Measurements from ENCODE around the gene GLIS1. TPM values are rescaled to one million over a fixed set of nuclear protein-coding genes. Genes with fewer than 3 reads are reported as not detected.

The GLIS1 gene
- polyA plus RNA-seq, 1 donor (not counting 4 experiments of a cell fraction or from before 2014, with no cell fraction given): not detected

DNA sequence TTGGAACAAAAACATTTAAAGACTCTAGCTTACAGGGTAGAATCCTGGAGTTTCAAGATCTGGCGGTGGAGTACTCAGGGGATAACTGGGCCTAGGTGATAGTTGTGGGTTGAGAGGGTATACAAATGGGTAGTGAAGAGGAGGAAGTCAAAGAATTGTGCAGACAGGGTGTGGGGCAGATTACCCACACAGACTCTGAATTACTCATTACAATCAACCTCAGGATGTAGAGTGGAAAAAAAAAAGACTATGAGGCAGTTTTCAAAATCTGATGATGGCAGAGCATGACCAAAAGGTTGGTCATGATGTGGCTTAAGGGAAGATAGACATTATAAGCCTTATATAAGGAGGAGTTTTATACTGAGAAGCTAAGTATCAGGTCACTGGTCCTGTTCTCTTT is 44.1 kb upstream of the GLIS1 start:
- dilution Hi-C loops (cut with MboI; ENCODE audit: extremely low pct_ligation_motif_present, low sequenced_read_pairs): no loop called here
- Histone ChIP-seq H3K4me2 (ENCODE audit: control insufficient read depth, extremely low read depth, insufficient read depth, low read depth, low read length) (no peak overlapping the region), H3K4me3 (ENCODE audit: control insufficient read depth in 2 of 3, extremely low read depth in 1 of 3, insufficient read depth in 2 of 3, low read depth in 1 of 3, low read length in 3 of 3) (no peak overlapping the region), H3K27ac (ENCODE audit: control insufficient read depth, insufficient read depth, low read length) (no peak overlapping the region), H3K4me1 (ENCODE audit: control insufficient read depth, extremely low read depth, insufficient read depth, low read length) (no peaks in the 10 kb centered on the region), H3K9me3 (ENCODE audit: control insufficient read depth, low read depth, low read length) (no peaks in the 10 kb centered on the region), H3K9me1 (ENCODE audit: control insufficient read depth, extremely low read depth, insufficient read depth, low read length) (no peaks in the 10 kb centered on the region), H3K79me2 (ENCODE audit: control insufficient read depth, insufficient read depth, low read length) (no peaks in the 10 kb centered on the region), H4K20me1 (ENCODE audit: control insufficient read depth, extremely low read depth, insufficient read depth, low read length) (no peaks in the 10 kb centered on the region), H3K9ac (ENCODE audit: control insufficient read depth, extremely low read depth, insufficient read depth, low read length) (no peak overlapping the region), H3K36me3 (ENCODE audit: control insufficient read depth in 2 of 2, extremely low read depth in 1 of 2, insufficient read depth in 2 of 2, low read length in 2 of 2) (peaks cover 4 to 11% of the 10 kb centered on the region in 2 experiments), H3K27me3 (ENCODE audit: control insufficient read depth, extremely low read depth, insufficient read depth, low read length) (no peaks in the 10 kb centered on the region), H2AFZ (ENCODE audit: control insufficient read depth, low read length) (no peak overlapping the region)
- no peak for DNase-seq (ENCODE audit: low read depth, low spot score)
- no peak for TF ChIP-seq EZH2 (IDR thresholded peaks at IDR 0.05; ENCODE audit: low read length)
- TF ChIP-seq, protein P1, sequence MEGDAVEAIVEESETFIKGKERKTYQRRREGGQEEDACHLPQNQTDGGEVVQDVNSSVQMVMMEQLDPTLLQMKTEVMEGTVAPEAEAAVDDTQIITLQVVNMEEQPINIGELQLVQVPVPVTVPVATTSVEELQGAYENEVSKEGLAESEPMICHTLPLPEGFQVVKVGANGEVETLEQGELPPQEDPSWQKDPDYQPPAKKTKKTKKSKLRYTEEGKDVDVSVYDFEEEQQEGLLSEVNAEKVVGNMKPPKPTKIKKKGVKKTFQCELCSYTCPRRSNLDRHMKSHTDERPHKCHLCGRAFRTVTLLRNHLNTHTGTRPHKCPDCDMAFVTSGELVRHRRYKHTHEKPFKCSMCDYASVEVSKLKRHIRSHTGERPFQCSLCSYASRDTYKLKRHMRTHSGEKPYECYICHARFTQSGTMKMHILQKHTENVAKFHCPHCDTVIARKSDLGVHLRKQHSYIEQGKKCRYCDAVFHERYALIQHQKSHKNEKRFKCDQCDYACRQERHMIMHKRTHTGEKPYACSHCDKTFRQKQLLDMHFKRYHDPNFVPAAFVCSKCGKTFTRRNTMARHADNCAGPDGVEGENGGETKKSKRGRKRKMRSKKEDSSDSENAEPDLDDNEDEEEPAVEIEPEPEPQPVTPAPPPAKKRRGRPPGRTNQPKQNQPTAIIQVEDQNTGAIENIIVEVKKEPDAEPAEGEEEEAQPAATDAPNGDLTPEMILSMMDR (optimal IDR thresholded peaks at IDR 0.05 in 1 of 3, IDR thresholded peaks at IDR 0.05 in 1 of 3, conservative IDR thresholded peaks at IDR 0.05 in 1 of 3; ENCODE audit: extremely low read depth in 1 of 3, insufficient read depth in 2 of 3, low read length in 3 of 3): no peak
- FAIRE-seq: no peak

DNA sequence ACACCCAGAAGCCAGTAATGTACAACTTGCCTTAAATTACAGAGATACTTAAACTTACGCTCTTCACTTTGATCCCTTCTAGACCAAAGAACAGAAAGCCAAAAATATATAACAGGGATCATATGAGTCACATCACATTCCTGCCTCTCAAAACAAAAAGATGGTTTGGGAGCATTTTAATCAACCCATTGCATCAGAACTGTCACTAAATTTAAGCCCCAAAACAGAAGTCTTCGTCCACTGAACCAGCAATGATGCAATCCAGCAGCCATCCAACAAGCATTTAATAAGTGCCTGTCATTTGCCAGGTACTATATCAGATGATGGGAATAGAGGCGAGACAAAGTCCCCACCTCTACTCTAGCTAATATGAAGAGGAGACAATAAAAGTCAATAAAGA is 42.7 kb upstream of the GLIS1 start:
- H3K27me3 ChIP-seq (ENCODE audit: control insufficient read depth, extremely low read depth, insufficient read depth, low read length): no peaks in the 10 kb centered on the region
- no peak overlapping the region for H2AFZ ChIP-seq (ENCODE audit: control insufficient read depth, low read length)
- no peak overlapping the region for H3K4me2 ChIP-seq (ENCODE audit: control insufficient read depth, extremely low read depth, insufficient read depth, low read depth, low read length)
- H3K9me3 ChIP-seq (ENCODE audit: control insufficient read depth, low read depth, low read length): no peaks in the 10 kb centered on the region
- H3K27ac ChIP-seq (ENCODE audit: control insufficient read depth, insufficient read depth, low read length): no peak overlapping the region
- no peaks in the 10 kb centered on the region for H3K9me1 ChIP-seq (ENCODE audit: control insufficient read depth, extremely low read depth, insufficient read depth, low read length)
- H3K4me1 ChIP-seq (ENCODE audit: control insufficient read depth, extremely low read depth, insufficient read depth, low read length): no peaks in the 10 kb centered on the region
- DNase-seq (ENCODE audit: low read depth, low spot score): no peak
- H3K79me2 ChIP-seq (ENCODE audit: control insufficient read depth, insufficient read depth, low read length): no peaks in the 10 kb centered on the region
- FAIRE-seq: no peak
- dilution Hi-C loops (cut with MboI; ENCODE audit: extremely low pct_ligation_motif_present, low sequenced_read_pairs): no loop called here
- no peak overlapping the region for H3K9ac ChIP-seq (ENCODE audit: control insufficient read depth, extremely low read depth, insufficient read depth, low read length)
- H3K4me3 ChIP-seq (ENCODE audit: control insufficient read depth in 2 of 3, extremely low read depth in 1 of 3, insufficient read depth in 2 of 3, low read depth in 1 of 3, low read length in 3 of 3): no peak overlapping the region
- no peaks in the 10 kb centered on the region for H4K20me1 ChIP-seq (ENCODE audit: control insufficient read depth, extremely low read depth, insufficient read depth, low read length)
- TF ChIP-seq, protein P1 (optimal IDR thresholded peaks at IDR 0.05 in 1 of 3, IDR thresholded peaks at IDR 0.05 in 1 of 3, conservative IDR thresholded peaks at IDR 0.05 in 1 of 3; ENCODE audit: extremely low read depth in 1 of 3, insufficient read depth in 2 of 3, low read length in 3 of 3): no peak
- no peak for TF ChIP-seq EZH2 (IDR thresholded peaks at IDR 0.05; ENCODE audit: low read length)
- peaks cover 6 to 10% of the 10 kb centered on the region in 2 experiments for H3K36me3 ChIP-seq (ENCODE audit: control insufficient read depth in 2 of 2, extremely low read depth in 1 of 2, insufficient read depth in 2 of 2, low read length in 2 of 2)

Data from keratinocyte (primary cell).